Liver (tissue), 3 donors: ENCODE results near the gene ADGRG1.

ENCODE experiments used
- ATF3 ChIP-seq: IDR thresholded peaks from 2 replicates; pipeline ENCODE4 v1.6.1; 2016; ENCODE audit warnings: antibody characterized with exemption
- CTCF ChIP-seq: fragments of 150-350 bp; IDR thresholded peaks from 2 replicates; pipeline ENCODE4 v1.5.1; 2017; ENCODE audit warnings: improper control_type of control experiment, low read depth, low read length; ENCODE audit not compliant: missing input control
- EGR1 ChIP-seq, 2 donors: IDR thresholded peaks; 2 replicates each; pipeline ENCODE4 v1.6.1; 2016 to 2018; ENCODE audit warnings: antibody characterized with exemption in 2 of 2, low read depth in 2 of 2
- FOXA1 ChIP-seq: IDR thresholded peaks from 2 replicates; pipeline ENCODE4 v1.6.1; 2016; ENCODE audit warnings: antibody characterized with exemption
- GABPA ChIP-seq, 2 donors: IDR thresholded peaks in 1 of 2; conservative IDR thresholded peaks in 1 of 2; 2 replicates each; pipeline ENCODE4 v1.6.1; 2016; ENCODE audit warnings: antibody characterized with exemption in 2 of 2, mild to moderate bottlenecking in 1 of 2, moderate library complexity in 1 of 2
- JUND ChIP-seq, 2 donors: IDR thresholded peaks; 2 replicates each; pipeline ENCODE4 v1.6.1; 2016; ENCODE audit warnings: antibody characterized with exemption in 2 of 2
- MAX ChIP-seq: IDR thresholded peaks from 2 replicates; pipeline ENCODE4 v1.6.1; 2016; ENCODE audit warnings: antibody characterized with exemption
- RAD21 ChIP-seq, 2 donors: IDR thresholded peaks; 2 replicates each; pipeline ENCODE4 v1.6.1; 2016; ENCODE audit warnings: antibody characterized with exemption in 2 of 2, mild to moderate bottlenecking in 2 of 2
- REST ChIP-seq: IDR thresholded peaks from 2 replicates; pipeline ENCODE4 v1.6.1; 2016; ENCODE audit warnings: antibody characterized with exemption, mild to moderate bottlenecking
- SP1 ChIP-seq: IDR thresholded peaks from 2 replicates; pipeline ENCODE4 v1.6.1; 2018; ENCODE audit warnings: antibody characterized with exemption, mild to moderate bottlenecking
- TAF1 ChIP-seq: conservative IDR thresholded peaks from 2 replicates; pipeline ENCODE4 v1.6.1; 2016; ENCODE audit warnings: antibody characterized with exemption, mild to moderate bottlenecking
- YY1 ChIP-seq: IDR thresholded peaks from 2 replicates; pipeline ENCODE4 v1.6.1; 2016; ENCODE audit warnings: antibody characterized with exemption, mild to moderate bottlenecking
- ZBTB33 ChIP-seq: IDR thresholded peaks from 2 replicates; pipeline ENCODE4 v1.6.1; 2016; ENCODE audit warnings: antibody characterized with exemption
- donor health status: healthy.
- donor health status: healthy.

- TF ChIP-seq CTCF (no peak), EGR1 (IDR thresholded peaks at IDR 0.05; ENCODE audit: low read depth in 2 of 2) (no peak), RAD21 (IDR thresholded peaks at IDR 0.05) (no peak), FOXA1 (no peak), JUND (IDR thresholded peaks at IDR 0.05) (no peak), MAX (no peak), ATF3 (no peak), ZBTB33 (no peak), GABPA (IDR thresholded peaks at IDR 0.05 in 1 of 2, conservative IDR thresholded peaks at IDR 0.05 in 1 of 2) (no peak), YY1 (no peak), TAF1 (no peak), REST (no peak), SP1 (no peak)
Observed at GRCh38 chr16:57624806-57625500, 3.5 kb upstream of the ADGRG1 start.
